Endothelial cell (in vitro differentiated cells): ENCODE data around the gene COL5A1. TPM values are rescaled to one million over a fixed set of nuclear protein-coding genes. Genes with fewer than 3 reads are reported as not detected.

Experiments used
- DNase-seq: peaks from one replicate; pipeline ENCODE4 v3.0.0; 2021; ENCODE audit warnings: low spot score
- H3K27ac Mint-ChIP-seq: one replicate; pipeline ENCODE4 v1.8.0; 2021; ENCODE audit warnings: mixed read lengths, inconsistent platforms; ENCODE audit not compliant: unreplicated experiment
- H3K27me3 Mint-ChIP-seq: one replicate; pipeline ENCODE4 v1.8.0; 2021; ENCODE audit warnings: mild to moderate bottlenecking, moderate library complexity, mixed read lengths, inconsistent platforms; ENCODE audit not compliant: unreplicated experiment
- H3K36me3 Mint-ChIP-seq: one replicate; pipeline ENCODE4 v1.8.0; 2021; ENCODE audit warnings: mild to moderate bottlenecking, low read depth, mixed read lengths, inconsistent platforms; ENCODE audit not compliant: unreplicated experiment
- H3K4me1 Mint-ChIP-seq: one replicate; pipeline ENCODE4 v1.8.0; 2021; ENCODE audit warnings: mild to moderate bottlenecking, mixed read lengths, inconsistent platforms; ENCODE audit not compliant: unreplicated experiment
- H3K4me3 Mint-ChIP-seq: one replicate; pipeline ENCODE4 v1.8.0; 2021; ENCODE audit warnings: mild to moderate bottlenecking, mixed read lengths, inconsistent platforms; ENCODE audit not compliant: unreplicated experiment
- H3K9me3 Mint-ChIP-seq: one replicate; pipeline ENCODE4 v1.8.0; 2021; ENCODE audit warnings: mixed read lengths, inconsistent platforms; ENCODE audit not compliant: unreplicated experiment
- microRNA-seq: library from miRNA; unstranded; fragments of <30 nt; microRNA quantifications from one replicate; pipeline ENCODE4, GENCODE V29; 2020; ENCODE audit not compliant: unreplicated experiment
- total RNA-seq: library from RNA; stranded (reverse); fragmentation: NEBNext Ultra II Directional; extraction: Animal tissue kit (Norgen Biotek cat#: 25700); gene quantifications from one replicate; pipeline ENCODE4 v1.2.1, GENCODE V29; 2021; ENCODE audit not compliant: unreplicated experiment
- TF ChIP-seq, protein P1 (sequence below): fragments of 200-600 bp; sonication (generic); IDR thresholded peaks from one replicate; pipeline ENCODE4 v1.5.0; 2021; ENCODE audit warnings: antibody characterized with exemption; ENCODE audit not compliant: unreplicated experiment

The COL5A1 gene
- total RNA-seq, 1 donor from 2014 or later = 24.3 TPM

DNA sequence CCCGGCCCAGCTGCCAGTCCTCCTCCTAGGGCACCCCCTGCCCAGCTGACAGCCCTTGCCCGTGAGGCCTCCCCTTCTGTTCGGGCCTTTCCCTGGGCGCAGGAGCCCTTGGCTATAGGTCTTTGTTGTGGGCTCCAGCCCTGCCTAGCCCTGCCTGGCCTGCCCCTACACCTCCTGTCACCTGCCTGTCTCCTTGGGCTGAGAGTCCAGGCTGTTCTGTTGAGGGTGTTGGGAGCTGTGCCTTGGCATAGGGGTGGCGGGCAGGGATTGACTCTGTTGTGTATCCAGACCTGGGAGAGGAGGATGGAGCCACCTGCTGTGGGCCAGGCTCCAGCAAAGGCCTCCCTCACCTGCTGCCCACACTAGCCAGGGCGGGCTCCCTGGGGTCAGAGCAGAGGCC is 250.6 kb downstream of the COL5A1 start:
- Mint-ChIP-seq H3K4me3 (no peak overlapping the region), H3K36me3 (peaks cover 5% of the 10 kb centered on the region), H3K4me1 (peaks cover 2% of the 10 kb centered on the region), H3K9me3 (peaks cover 6% of the 10 kb centered on the region), H3K27me3 (peaks cover 5% of the 10 kb centered on the region), H3K27ac (no peak overlapping the region)
- DNase-seq = no peak
- TF ChIP-seq, protein P1, sequence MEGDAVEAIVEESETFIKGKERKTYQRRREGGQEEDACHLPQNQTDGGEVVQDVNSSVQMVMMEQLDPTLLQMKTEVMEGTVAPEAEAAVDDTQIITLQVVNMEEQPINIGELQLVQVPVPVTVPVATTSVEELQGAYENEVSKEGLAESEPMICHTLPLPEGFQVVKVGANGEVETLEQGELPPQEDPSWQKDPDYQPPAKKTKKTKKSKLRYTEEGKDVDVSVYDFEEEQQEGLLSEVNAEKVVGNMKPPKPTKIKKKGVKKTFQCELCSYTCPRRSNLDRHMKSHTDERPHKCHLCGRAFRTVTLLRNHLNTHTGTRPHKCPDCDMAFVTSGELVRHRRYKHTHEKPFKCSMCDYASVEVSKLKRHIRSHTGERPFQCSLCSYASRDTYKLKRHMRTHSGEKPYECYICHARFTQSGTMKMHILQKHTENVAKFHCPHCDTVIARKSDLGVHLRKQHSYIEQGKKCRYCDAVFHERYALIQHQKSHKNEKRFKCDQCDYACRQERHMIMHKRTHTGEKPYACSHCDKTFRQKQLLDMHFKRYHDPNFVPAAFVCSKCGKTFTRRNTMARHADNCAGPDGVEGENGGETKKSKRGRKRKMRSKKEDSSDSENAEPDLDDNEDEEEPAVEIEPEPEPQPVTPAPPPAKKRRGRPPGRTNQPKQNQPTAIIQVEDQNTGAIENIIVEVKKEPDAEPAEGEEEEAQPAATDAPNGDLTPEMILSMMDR = no peak

DNA sequence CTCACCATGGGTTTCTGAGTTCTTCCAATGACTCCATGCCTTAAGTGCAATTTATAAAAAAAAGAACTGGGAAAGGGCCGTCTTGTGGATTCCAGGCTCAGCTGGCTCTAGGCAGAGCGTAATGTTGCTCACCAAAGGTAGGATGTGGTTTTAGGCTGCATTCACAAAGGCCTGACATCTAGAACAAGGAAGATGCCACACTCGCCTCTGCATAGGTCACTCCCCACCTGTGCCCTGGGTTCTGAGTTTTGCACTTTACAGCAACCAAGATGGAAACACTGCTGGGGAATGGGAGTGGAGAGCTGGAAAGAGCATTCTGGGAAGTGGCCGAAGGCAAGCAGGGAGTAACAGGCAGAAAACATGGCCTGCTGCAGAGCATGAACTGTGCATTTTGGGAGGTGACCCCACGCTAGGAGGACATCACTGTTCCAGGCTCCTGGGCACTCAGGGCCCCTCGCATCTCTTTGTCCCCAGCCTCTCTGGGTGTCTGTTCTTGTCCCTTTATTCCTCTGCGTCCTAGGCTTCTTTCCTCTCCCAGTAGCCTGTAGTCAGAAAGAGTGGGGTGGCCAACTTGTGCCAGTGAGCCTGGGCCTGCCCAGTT is 251.3 kb downstream of the COL5A1 start:
- DNase-seq = no peak
- H3K27me3 Mint-ChIP-seq = peaks cover 5% of the 10 kb centered on the region
- H3K9me3 Mint-ChIP-seq = peaks cover 6% of the 10 kb centered on the region
- H3K4me3 Mint-ChIP-seq = no peak overlapping the region
- TF ChIP-seq, protein P1 = no peak
- peaks cover under 1% of the 10 kb centered on the region for H3K4me1 Mint-ChIP-seq
- no peak overlapping the region for H3K27ac Mint-ChIP-seq
- peaks cover 5% of the 10 kb centered on the region for H3K36me3 Mint-ChIP-seq

Small RNA genes within 50 kb of the gene (microRNA-seq; reads per million reads assigned to microRNA genes)
- not detected for gene MIR3689A
- not detected for gene MIR3689B
- not detected for gene MIR3689C
- gene MIR3689D1 = not detected
- not detected for gene MIR3689D2
- not detected for gene MIR3689E
- gene MIR3689F = not detected

Other genes starting within 250 kb of the COL5A1 start
- gene FCN2, start 239.0 kb downstream of the COL5A1 start, total RNA-seq = not detected